ENCODE results near the gene CRBN.

CRBN gene

DNA sequence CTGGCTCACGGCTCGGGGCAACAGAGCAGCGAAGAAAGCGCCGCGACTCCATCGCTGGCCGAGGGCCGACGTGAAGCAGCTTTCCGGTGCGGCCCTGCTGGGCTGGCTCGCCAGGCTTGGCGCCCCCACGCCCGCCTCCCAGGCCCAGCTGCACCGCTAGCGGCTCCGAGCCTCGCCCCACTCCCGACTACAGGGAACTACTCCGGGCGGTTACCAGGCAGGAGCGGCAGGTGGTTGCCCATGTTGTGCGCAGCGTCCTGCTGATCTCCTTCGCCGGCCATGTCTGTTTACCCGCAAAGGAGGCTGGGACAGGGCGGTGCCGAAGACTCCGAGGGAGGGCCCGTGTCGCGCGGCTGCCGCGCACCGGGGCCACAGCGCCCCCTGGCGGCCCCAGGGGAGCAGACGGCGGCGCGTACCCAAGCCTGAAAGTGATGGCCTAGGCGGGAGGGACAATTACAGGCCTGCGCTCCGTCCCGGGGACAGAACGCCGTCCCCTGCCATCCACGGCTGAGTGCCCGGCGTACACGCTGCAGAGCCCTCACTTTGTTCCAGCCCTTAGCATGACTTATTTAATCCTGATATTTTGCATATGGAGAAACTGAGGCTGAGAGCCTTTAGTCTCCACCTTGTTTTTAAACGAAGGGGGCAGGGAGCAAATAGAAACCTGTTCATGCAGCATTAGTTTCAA is at the start of gene CRBN:
CRBN (minus strand) TSS at position 285 of the 688 bp plus-strand sequence; CDS start at position 281, 4 bp downstream.
- DNase-seq (ENCODE audit: low spot score), result peak; percentile 96

DNA sequence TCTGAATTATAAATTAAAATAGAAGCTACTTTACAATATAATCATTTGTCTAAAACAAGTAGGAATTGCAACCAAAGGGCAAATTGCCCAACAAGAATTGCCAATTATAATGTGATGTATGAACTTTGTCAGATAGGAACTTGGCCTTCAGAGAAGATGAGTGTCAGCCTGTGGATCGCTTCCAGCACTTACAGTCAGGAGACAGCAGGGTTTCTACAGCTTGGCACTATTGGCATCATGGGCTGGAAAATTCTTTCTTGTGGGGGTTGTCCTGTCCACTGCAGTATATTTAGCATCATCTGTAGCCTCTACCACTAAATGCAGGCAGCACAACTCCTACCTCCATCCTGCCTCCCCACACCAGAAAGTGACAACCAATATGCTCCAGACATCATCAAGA is 48.1 kb upstream of the CRBN start:
- no peak for DNase-seq (ENCODE audit: low spot score)

DNA sequence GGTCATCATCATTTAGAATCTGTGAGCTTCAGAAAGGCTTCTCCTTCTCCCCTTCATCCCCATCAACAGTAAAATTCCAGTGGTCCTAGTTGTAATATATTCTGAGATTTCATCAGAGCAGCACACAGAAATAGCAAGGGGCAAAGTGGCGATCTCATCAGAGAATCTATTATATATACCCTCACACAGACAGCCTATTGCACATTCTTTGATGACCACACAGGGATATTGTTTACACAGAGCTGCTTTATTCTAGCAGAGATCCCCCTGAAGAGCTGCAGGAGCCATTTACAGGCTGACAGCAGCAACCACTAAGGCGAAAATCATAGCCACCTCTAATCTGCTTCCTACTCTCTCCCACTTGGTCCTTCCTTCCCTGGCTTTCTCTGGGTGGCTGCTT is 42.0 kb upstream of the CRBN start:
- no peak for DNase-seq (ENCODE audit: low spot score)

DNA sequence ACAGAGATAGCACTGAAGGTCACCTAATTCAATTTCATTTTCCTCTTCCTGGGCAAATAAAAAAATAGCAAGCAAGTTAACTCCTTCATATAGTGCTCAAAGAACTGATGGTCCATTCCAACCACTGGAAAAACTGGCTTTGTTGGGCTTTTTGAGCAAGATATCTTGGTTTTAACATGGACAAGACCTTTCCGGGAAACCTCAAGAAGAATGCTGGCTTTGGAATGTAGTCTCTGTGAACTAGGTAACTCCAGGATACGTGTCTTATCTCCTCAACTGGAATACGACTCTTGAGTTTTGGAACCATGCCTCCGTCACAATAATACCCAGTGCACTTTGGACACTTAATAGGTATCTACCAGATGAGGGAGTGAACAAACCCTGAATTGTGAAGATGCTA is 36.9 kb upstream of the CRBN start:
- DNase-seq (ENCODE audit: low spot score), result no peak

DNA sequence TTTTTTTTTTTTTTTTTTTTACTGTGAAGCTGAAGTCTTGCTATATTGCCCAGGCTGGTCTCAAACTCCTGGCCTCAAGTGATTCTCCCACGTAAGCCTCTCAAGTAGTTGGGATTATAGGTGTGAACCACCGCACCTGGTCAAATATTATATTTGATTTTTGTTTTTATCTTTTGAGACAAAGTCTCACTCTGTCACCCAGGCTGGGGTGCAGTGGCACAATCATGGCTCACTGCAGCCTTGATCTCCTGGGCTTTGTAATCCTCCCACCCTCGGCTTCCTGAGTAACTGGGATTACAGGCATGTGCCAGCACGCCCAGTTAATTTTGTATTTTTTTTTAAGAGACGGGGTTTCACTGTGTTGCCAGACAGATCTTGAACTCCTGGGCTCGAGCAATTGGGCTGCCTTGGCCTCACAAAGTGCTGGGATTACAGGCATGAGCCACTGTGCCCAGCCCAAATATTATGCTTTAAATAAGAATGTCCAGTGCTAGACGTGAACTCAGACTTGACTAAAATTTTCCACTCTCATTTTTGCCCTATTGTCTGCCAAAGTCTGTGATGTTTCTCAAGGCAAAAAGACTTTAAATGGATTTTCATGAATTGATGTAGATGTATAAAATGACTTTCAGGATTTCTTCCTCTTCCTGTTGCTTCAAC is 33.4 kb upstream of the CRBN start:
- no peak for DNase-seq (ENCODE audit: low spot score)

DNA sequence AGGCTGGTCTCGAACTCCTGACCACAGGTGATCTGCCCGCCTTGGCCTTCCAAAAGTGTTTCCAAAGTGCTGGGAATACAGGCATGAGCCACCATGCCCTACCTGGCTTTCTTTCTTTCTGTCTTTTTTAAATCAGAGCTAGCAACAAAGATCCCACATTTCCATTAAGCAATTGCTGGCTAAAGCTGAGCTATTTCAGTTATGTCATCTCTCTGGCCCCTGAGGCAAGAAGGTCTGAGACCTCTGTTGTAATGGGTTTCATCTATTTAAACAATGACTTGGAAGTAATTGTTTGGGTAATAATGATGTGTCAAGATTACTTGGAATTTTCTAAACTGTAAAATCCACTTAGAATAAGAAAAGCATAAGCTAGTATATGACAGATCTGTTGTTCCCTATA is 30.2 kb upstream of the CRBN start:
- DNase-seq (ENCODE audit: low spot score), result no peak

DNA sequence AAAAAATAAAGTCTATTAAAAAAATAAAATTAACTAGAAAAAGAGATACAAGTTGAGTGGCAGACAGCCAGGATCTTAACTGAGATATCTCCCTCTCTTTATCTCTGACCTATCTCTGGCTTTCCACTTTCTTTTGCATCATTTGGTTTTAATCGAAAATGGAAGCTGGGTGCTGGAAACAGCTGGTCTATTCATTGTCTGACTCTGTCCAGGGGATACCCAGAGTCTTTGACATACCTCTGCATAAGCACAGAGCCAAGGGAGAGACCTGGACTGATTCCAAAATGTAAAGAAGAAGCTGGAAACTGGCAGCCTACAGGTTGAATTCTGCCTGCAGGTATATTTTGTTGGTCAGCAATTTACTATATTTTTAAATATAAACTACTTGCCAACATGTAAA is 29.6 kb upstream of the CRBN start:
- no peak for DNase-seq (ENCODE audit: low spot score)

DNA sequence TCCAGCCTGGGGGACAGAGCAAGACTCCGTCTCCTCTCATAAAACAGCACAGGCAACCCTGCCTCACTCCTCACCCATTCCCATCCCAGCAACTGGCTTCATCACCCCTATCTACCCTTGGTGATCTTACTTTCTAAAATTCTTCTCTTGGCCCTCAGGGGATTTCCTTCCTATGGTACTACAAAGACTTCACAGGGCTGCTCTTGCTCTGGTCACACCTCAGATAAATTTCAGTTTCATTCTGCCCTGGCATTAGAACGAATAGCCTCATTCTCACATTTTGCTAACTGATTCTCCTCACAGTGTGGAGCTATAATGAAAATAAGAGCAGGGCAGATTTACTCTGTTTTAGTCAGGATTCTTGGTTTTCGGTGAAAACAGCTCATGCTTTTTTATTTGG is 22.1 kb upstream of the CRBN start:
- no peak for DNase-seq (ENCODE audit: low spot score)

DNA sequence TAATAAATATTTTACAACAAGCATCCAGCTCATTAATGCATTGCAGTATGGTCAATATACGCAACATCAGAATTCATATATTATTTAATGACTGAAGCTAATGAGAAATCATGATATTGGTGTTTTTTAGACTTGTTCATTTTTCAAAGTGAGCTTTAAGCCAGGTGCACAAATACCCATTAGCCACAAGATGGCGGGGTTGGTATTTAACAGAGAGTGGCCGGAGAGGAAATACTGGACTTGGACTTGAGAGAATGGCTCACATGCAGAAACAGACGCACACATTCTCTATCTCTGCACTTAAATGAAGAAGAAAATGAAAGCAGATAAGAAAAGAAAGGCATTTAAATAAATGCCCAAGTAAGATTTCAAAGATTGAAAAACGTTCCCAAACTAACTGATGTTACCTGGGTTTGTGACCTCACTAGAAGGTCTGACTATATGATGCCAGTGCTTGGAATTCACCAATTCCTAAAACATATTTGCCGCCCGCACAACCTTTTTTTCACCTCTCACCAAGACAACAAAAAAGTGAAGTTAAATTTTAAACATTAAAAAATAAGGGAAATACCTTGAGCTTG is 21.2 kb upstream of the CRBN start:
- peak; percentile 55 for DNase-seq (ENCODE audit: low spot score)

DNA sequence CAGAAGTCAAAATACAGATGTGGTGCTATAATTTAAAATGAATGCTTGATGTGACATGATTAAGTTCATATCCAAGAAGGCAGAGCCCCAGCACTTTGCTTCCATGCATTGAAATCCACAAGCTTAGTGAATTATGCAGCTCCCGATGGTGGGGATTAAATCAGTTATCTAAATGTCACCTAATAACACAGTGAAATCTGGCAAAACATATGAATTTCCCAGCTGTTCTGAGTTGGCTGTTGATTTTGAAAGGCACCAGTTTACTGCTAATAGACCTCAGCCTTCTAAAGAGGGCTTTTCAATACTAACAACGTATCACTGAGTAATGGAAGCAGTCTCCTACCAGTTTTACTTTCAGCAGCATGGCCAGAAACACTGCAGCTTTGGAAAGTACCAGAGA is 19.8 kb upstream of the CRBN start:
- no peak for DNase-seq (ENCODE audit: low spot score)

DNA sequence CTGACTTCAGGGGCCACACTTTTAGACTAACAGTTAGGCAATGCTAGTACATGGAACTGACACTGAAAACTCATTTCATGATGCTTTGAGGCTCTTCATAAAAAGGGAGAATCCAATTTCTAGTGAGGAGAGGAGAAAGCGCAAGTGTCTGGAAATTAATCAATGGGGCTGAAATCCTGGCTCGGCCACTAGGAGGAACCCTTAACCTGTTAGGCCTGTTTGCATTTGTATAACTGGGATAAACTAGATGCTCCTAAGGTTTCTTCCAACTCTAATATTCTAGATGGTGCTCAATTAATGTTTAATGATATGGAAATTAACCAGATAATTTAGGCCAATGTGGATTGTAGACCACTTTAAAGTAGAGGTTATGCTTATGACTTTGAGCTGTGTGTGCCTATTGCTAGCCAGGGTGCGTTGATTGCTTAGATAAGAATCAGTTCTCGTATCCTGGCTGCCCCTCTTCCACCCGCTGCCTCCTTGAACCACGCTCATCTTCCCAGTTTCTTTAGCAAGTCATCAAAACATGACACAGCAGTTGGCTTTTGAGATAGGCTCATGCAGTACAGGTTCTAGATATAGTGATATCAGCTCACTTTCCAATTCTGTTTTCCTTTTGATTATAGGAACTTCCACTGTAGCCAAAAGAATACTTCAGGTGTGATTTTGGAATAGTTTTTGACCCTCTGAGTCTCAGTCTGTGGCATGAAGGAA is 16.8 kb upstream of the CRBN start:
- peak; percentile 14 for DNase-seq (ENCODE audit: low spot score)

DNA sequence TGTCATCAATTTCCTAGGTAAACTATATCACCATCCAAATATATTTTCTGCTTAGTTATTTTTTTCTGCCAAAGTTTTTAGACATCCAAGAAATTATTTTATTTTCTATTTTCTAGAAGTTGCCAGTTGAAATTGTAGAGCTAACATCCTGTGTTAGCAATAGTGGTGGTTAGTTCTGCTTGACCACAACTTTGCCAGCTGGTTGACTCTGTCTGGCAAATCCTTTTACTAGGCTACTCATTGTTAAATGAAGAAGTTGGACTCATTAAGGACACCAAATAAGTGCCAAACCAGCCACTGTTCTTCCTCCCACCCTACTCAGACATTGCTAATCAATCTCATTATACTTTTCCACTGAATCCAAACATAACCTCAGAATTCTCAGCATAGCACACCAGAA is 15.4 kb upstream of the CRBN start:
- no peak for DNase-seq (ENCODE audit: low spot score)

DNA sequence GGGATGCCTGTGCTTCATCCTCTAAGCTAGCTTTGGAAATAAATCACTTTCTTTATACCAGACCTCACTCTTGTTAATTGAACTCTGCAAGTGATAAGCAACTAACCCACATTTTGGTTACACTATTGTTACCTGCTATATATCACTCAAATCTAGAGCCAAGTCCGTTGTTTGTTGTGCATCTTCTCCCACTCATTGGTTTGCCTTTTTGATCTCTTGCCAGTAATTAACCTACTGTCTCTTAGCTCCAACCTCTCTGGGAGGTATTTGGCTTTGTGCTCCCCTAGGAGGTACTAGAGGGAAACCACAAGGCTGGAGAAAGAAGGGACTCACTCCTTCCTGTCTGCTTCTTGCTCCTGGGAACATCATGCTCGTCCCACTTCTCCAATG is 12.8 kb upstream of the CRBN start:
- DNase-seq (ENCODE audit: low spot score), result no peak

DNA sequence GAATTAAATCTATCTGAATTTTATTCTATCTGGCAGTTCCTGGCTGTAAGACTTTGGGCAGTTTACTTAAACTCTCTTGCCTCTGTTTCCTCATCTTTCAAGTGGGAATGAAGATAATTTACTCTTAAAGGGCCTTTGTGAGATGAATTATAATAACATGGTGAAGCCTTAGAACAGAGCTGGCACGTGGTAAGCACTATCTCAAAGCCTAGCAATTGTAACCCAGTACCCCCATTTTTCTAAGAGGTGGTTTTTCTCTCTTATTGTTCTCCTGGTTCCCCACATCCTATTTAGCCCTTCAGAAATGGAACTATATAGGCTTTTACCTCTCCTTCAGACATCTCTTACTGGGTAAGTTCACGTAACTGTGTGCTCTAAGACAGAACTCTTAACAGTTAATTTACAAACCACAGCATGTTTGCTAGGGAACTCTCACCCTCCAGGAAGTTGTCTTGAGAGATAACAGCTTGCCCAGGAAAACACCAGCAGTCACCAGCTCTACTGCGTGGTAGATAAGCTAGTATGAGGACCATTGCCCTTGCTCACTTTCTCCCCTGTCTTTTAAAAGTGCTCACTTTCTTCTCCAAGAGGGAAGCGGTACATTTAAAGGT is 12.3 kb upstream of the CRBN start:
- no peak for DNase-seq (ENCODE audit: low spot score)

DNA sequence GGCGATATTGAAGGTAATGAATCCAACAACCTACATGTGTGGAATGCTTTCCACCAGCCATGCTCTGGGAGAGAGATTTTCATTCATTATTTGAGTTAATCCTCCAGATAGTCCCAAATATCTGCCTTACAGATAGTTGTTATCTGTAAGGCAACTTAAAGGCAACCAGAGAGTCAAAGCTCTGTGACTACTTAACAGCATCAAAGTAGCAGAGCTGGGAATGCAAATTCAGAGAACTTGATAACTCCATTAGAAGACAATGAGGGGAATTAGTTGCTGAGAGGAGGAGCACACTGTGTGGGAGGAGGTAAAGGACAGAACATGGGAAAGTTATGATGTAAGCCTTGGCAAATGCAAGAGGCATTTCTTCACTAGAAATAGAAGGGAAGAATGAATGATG is 10.5 kb upstream of the CRBN start:
- no peak for DNase-seq (ENCODE audit: low spot score)

DNA sequence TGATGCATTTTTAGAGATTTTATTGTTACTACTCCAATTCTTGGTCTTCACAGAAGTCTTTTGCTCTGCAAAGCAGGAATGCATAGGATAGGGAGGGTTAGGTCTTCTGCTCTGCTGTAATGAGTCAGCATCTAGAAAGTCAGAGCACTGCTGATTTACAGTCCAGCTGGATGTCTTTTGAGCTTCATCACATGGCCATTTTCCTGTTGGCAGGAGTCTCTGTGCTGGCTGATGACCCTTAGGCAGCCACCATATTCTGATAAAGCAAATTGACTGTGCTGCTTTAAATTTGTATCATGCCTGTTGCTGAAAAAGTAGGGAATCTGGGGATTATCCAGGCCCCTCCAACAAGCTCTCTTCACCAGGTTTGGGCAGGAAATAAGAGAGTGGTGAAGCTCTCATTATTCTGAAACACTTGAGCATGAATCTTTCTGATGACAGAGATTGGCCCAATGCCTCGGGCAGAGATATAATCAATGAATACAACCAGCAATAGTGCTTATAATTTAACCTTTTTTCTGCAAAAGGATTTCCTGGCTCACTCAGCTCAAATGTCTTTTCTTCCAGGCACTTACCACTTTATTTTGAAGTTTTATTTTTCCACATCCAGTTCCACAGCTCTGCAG is 9.7 kb upstream of the CRBN start:
- no peak for DNase-seq (ENCODE audit: low spot score)

DNA sequence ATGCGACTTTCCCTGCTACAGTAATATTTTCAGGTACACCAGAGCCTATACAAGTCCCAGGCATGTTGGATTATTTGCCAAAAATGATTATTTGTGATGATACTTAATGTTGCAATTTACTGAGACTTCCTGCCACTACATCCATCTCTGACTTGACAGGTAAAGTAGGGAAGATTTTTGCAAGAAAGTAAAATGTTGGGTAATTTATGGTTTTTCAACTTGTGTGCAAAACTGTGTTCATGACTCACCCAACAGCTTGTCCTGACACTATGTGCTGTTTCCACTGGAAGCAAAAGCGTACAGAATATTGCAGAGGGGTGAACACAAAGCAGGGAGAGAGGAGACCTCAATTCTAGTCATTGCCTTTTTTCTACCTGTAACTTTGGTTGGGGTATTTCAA is 5.4 kb upstream of the CRBN start:
- no peak for DNase-seq (ENCODE audit: low spot score)

DNA sequence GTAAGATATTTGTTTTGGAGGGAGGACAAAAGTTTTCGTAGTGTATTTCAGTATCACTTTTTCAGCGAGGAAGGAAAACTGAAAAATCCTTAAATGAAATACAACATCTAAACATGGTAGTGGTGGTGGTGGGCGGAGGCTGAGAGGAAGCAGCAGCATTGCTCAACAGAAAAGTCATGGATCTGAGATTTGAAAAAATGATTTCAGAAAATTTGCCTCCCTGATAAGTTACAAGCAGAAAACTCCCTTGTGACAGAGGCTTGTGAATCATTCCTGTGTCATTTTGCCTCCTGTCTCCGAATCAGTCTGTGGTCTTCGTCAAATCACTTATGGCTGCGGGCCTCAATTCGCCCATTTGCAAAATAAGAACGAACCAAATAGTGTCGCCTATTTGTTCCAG is 965 bp upstream of the CRBN start:
- no peak for DNase-seq (ENCODE audit: low spot score)

DNA sequence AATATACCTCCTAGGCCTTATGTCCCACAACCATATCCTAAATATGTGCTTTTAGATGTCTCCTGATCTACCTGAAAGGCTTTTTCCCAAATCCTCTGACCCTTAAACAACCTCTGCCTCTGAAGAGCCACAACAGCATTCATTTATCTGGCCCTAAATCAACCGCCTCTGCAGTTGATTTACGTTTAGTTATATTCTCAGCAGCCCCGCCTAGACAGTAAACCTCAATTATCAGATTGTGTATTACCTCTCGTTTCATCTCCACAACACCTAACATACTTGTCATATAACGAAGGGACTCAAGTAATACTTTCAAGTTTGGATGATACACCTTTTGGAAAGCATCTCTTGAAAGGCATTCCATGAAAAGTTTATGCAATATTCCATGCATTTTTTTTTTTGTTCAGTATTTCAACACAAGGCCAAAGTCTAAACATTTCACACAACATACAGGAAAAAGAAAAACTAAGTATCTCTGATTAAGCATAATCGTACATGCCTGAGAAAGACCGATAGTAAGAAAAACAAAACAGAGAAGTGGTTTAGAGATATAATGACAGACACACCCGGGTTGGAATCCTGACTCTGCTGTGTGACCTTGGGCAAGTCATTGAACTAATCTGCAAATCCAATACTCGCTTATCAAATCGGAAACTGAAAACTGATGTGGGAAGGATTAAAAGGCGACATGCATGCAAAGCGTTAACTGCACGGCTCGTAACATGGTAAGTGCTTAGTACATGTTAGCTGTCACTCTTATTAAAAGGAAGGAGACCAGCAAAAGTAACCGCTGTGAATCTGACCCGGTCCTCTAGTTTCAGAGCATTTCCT is 778 bp downstream of the CRBN start:
- DNase-seq (ENCODE audit: low spot score), result no peak

DNA sequence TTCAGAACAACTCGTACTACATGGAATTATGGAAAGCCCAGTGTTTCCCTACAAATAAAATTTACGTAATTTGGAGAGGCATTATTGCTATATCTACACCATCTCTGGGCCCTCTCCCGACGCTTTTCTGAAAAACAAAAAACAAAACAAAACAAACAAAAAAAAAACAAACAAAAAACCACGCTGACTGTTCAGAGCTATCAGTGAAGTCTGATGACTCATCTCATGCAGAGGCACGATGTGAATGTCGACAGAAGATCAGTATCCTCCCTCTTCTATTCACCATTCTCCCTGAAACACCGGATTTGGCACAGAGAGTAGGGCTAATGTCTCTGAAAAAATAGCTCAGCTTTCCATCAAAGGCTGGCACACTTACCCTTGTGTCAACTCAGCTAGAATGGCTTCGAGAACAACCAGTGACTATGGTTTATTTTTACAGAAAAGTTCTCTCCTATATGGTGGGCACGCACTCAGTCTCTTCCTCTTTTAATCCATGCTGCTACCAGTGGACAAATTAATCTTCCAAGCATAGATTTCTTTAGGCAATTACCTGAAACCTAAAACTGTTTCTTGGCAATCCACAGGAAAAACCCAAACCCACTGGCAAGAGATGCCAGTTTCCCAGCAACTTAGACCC is 1.5 kb downstream of the CRBN start:
- peak; percentile 9 for DNase-seq (ENCODE audit: low spot score)

DNA sequence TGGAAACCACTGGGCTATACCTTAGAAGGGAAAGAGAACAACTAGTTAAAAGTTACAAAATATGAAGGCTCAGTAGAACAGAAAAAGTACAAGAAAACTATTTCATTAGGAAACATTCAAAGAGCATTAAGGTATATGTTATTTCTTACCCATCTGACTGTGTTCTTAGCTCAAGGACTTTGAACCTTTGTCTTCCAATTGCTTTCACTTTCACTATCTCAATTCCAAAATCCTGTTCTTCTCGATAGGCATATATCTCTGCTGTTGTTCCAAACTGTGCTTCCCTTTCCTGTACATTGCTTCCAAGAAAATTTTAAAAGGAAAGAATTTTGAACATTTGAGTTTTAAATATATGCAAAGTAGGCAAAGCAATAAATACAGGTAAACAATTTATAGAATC is 6.9 kb downstream of the CRBN start:
- no peak for DNase-seq (ENCODE audit: low spot score)
